ENCODE data around the gene CDK18.

Gene CDK18

DNA sequence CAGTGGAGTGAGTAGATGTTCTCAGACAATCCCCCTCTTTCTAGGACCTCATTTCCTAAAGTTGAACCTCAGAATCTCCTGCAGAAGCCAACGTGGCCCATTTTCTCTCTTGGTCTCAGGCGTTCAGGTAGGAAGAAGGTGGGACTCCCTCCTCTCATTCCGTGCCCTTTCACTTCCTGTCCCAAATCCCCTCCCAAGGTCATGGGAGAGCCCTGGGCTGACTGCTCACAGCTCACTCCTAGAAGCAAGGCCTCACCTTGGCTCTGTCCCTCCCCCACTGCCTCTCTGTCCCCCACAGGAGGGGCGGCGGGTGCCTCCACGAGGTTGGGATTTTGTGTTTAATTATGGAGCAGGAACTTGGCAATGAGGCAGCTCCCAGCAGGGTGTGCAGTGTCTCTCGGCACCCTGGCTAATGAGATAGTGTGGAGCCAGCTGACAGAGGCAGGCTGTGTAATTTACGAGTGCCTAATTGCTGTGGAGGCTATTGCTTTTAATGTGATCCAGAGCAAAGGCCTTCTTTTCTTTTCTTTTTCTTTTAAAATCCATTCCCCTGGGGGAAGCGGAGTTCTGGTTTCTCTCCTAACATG, 9.1 kb upstream of the CDK18 start:
- no peak for TF ChIP-seq CTCF (IDR thresholded peaks at IDR 0.05; ENCODE audit: low read depth, low read length)
- H3K4me3 ChIP-seq (replicated peaks in 1 of 2; ENCODE audit: low read depth in 2 of 2, low read length in 2 of 2) = no peak overlapping the region
- no peak for DNase-seq (ENCODE audit: low read depth in 2 of 2)

DNA sequence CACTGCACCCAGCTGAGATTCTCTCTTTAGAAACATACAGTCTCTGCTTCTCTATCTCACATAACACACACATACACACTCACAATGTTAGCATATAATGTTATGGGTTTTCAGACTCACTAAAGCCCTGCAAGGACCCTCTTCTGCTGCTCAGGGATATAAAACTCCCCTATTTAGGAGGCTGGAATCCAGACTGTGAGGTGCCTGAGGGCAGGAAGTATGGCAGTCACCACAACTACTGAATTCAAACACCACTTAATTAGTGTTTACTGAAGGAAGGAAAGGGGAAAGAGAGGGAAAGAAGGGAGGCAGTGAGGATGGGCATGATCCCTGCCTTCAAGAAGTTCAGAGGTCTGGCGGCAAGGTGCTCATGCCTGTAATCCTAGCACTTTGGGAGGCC, 7.8 kb upstream of the CDK18 start:
- no peak overlapping the region for H3K4me3 ChIP-seq (replicated peaks in 1 of 2; ENCODE audit: low read depth in 2 of 2, low read length in 2 of 2)
- no peak for DNase-seq (ENCODE audit: low read depth in 2 of 2)
- TF ChIP-seq CTCF (IDR thresholded peaks at IDR 0.05; ENCODE audit: low read depth, low read length) = no peak

DNA sequence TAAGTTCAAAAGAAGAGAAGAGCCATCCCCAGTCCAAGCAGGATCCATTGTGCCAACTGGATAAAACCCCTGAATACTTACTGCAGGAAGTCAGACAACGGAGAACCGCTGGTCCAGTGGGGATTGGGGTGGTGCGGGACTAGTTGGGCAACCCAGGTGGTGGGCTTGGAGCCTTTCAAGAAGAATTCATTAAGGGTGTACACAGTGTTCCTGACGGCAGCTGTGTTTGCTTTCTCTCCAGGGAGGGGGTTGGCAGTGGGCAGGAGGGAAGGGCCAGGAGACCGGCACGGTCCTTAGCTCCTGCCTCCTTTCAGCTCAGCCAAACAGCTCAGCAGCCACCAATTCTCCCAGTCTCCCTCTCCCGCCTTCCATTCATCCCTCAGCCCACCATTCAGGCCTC, 7.1 kb upstream of the CDK18 start:
- no peak for TF ChIP-seq CTCF (IDR thresholded peaks at IDR 0.05; ENCODE audit: low read depth, low read length)
- no peak for DNase-seq (ENCODE audit: low read depth in 2 of 2)

GRCh38 chr1:205499789-205500188, 4.7 kb upstream of the CDK18 start:
- DNase-seq (ENCODE audit: low read depth in 2 of 2) = peak in 1 of 2 donors; percentile 36

More for the DNA sequence above, 7.1 kb upstream of the CDK18 start:
- H3K4me3 ChIP-seq (replicated peaks in 1 of 2; ENCODE audit: low read depth in 2 of 2, low read length in 2 of 2) = no peak overlapping the region

DNA sequence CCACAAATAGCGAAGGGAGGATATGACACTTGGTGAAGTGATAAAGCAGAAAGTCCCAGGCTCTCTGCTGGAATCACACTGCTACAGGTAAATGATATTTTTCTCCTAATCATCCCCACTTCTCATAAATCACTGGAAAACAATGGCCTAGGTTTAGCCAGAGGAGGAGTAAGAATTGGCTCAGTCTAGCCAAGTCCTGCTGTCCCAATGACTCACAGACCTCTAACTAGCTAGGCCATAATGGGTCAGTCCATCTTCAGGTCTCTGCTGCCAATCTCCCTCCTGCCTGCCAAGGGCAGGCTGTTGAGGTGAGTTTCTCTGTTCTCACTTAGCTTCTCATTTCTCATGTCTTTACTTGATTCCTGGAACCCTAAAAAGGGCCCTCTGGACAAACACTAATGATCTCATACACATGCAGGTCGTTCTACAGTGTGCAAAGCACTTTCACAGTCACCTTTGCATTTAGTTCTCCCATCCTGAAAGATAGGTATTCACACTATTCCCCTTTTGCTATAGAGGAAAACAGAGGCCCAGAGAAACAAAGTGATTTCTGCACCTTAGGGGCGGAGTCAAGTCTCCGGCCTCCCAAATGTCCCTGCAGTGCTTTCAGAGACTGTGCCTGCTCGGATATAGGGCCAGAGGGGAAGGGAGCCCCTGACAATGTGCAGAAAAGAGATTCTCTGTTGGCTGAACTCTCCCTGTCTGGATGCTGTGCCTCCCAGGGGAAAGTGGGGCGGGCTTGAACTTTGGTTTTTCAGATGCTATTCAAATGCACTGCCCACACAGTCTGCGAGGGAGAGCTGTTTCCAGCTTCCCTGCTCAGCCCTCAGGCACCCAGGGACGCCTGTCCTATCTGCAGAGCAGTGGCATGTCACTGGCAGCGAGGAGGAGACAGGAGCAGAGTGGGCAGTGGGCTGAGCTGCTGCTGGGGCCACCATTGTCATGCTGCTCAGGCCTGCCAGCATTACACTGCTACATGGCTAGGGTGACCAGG, 3.9 kb upstream of the CDK18 start:
- no peak for TF ChIP-seq CTCF (IDR thresholded peaks at IDR 0.05; ENCODE audit: low read depth, low read length)
- no peak overlapping the region for H3K4me3 ChIP-seq (replicated peaks in 1 of 2; ENCODE audit: low read depth in 2 of 2, low read length in 2 of 2)
- peak; percentile 20 to 56 for DNase-seq (ENCODE audit: low read depth in 2 of 2)

More at GRCh38 chr1:205499789-205500188, 4.7 kb upstream of the CDK18 start:
- H3K4me3 ChIP-seq (replicated peaks in 1 of 2; ENCODE audit: low read depth in 2 of 2, low read length in 2 of 2) = no peak overlapping the region
- TF ChIP-seq CTCF (IDR thresholded peaks at IDR 0.05; ENCODE audit: low read depth, low read length) = no peak

- DNase-seq (ENCODE audit: low read depth in 2 of 2) = no peak
- H3K4me3 ChIP-seq (replicated peaks in 1 of 2; ENCODE audit: low read depth in 2 of 2, low read length in 2 of 2) = no peak overlapping the region
- TF ChIP-seq CTCF (IDR thresholded peaks at IDR 0.05; ENCODE audit: low read depth, low read length) = no peak
Measured at GRCh38 chr1:205502111-205502810, 2.2 kb upstream of the CDK18 start.
